ENCODE results near the gene SRSF3. TPM values are rescaled to one million over a fixed set of nuclear protein-coding genes. Genes with fewer than 3 reads are reported as not detected.

The SRSF3 gene
- total RNA-seq, 1 experiment from 2014 or later, result 398 TPM

DNA sequence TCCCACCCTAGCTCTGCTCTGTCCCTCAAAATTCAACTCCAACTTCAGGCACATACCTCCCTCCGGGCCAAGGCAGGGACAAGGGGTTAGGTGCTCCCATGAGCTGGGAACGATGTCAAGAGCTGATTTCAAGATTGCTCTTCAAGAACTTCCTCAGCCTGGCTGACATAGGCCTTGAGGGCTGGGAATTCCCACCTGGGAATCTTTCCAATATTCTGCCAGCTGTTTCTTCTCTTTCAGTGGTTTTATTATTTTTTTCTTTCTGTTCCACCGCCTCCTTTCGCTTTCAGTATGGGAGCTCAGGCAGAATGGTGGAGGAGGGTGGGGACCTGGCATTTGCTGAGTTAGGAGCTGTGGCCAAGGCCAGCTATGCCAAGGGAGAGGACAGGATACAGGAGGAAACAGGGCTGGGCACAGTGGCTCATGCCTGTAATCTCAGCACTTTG is 33.7 kb downstream of the SRSF3 start:
- H3K4me1 ChIP-seq (replicated peaks), result peaks cover 23% of the 10 kb centered on the region
- no peak overlapping the region for H3K27ac ChIP-seq
- peak in 1 of 2 experiments; percentile 67 for DNase-seq (ENCODE audit: low read depth in 1 of 2, low spot score in 2 of 2)
- no peaks in the 10 kb centered on the region for H3K9me3 ChIP-seq (replicated peaks)
- no peaks in the 10 kb centered on the region for H3K27me3 ChIP-seq (replicated peaks)
- no peaks in the 10 kb centered on the region for H3K36me3 ChIP-seq
- H3K4me3 ChIP-seq, result no peak overlapping the region

DNA sequence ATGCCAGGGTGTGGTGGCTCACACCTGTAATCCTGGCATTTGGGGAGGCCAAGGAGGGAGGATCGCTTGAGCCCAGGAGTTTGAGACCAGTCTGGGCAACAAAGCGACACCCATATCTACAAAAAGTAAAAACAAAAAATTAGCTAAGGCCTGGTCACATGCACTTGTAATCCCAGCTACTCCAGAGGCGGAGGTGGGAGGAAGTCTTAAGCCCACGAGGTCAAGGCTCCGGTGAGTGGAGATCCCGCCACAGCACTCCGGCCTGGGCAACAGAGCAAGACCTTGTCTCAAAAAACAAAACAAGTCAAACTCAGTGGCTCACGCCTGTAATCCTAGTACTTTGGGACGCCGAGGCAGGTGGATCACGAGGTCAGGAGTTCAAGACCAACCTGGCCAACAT is 35.6 kb downstream of the SRSF3 start:
- no peaks in the 10 kb centered on the region for H3K9me3 ChIP-seq (replicated peaks)
- H3K4me3 ChIP-seq, result no peak overlapping the region
- DNase-seq (ENCODE audit: low read depth in 1 of 2, low spot score in 2 of 2), result no peak
- no peak overlapping the region for H3K27ac ChIP-seq
- no peaks in the 10 kb centered on the region for H3K27me3 ChIP-seq (replicated peaks)
- H3K4me1 ChIP-seq (replicated peaks), result peaks cover 31% of the 10 kb centered on the region
- no peaks in the 10 kb centered on the region for H3K36me3 ChIP-seq

DNA sequence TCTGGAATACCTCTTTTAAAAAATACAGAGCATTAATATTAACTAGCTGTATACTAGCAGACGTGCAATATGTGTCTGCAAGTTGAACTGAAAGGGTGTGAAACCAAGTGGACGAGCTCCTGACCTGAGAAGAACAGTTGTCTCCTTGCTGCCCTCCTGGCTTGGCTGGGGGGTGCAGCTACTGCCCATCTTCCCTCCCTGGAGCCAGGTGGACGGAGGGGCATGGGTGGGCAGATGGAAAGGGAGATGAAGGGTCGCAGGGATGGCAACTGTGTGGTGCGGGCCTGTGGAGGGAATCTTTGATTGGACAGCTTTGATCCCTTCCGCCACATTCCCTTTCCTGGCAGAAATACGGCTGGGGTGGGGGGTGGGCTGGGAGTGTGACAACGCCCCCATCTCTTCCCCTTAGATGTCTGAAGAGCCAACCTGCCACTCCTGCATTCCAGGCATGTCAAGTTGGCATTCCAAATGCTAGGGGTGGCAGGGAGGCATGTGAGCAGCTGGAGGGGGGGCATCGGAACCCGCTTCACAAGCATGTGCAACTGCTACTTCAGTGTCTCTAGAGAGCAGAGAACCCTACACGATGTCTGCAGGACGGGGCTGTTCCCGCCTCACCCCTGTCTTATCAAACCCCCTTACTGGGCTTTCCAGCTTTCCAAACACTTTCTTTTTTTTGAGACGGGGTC is 37.3 kb downstream of the SRSF3 start:
- no peaks in the 10 kb centered on the region for H3K27me3 ChIP-seq (replicated peaks)
- no peak for DNase-seq (ENCODE audit: low read depth in 1 of 2, low spot score in 2 of 2)
- H3K9me3 ChIP-seq (replicated peaks), result no peaks in the 10 kb centered on the region
- H3K4me3 ChIP-seq, result no peak overlapping the region
- no peaks in the 10 kb centered on the region for H3K36me3 ChIP-seq
- H3K4me1 ChIP-seq (replicated peaks), result peaks cover 33% of the 10 kb centered on the region
- no peak overlapping the region for H3K27ac ChIP-seq

DNA sequence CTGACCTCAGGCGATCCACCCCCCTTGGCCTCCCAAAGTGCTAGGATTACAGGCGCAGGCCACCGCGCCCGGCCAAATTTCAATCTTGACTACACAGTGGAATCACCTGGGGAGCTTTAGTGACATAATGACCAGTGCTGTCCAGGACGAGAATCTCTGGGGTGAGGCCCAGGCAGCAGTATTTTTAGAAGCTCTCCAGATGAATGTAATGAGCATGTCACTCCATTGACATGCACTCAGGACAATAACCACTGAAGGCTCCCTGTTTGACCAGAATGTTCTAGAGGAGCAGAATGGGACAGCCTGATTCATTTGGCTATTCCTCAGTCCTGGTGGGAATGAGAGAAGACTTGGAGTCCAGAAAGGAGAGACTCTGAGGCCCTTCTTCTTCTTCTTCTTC is 39.2 kb downstream of the SRSF3 start:
- Histone ChIP-seq H3K4me1 (replicated peaks) (peaks cover 22% of the 10 kb centered on the region), H3K9me3 (replicated peaks) (no peaks in the 10 kb centered on the region), H3K27ac (no peak overlapping the region), H3K27me3 (replicated peaks) (no peaks in the 10 kb centered on the region), H3K4me3 (no peak overlapping the region), H3K36me3 (no peaks in the 10 kb centered on the region)
- DNase-seq (ENCODE audit: low read depth in 1 of 2, low spot score in 2 of 2), result no peak

DNA sequence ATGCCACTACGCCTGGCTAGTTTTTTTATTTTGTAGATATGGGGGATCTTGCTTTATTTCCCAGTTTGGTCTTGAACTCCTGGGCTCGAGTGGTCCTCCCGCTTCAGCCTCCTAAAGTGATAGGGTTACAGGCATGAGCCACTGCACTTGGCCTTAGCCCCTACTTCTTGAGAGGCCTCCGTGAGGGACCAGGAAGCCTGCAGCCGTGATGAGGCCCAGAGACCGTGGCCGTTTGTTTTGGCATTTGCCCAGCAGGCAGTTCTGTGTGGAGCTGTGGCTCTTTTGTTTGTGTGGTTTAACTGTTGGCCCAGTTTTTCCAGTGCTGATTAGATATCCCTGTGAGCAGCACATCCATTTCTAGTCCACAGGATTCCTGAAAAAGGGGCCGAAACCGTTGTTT is 39.8 kb downstream of the SRSF3 start:
- DNase-seq (ENCODE audit: low read depth in 1 of 2, low spot score in 2 of 2), result peak; percentile 84 to 86
- no peaks in the 10 kb centered on the region for H3K27me3 ChIP-seq (replicated peaks)
- no peak overlapping the region for H3K4me3 ChIP-seq
- H3K4me1 ChIP-seq (replicated peaks), result peaks cover 21% of the 10 kb centered on the region
- H3K27ac ChIP-seq, result peak overlapping the region; percentile 75
- H3K9me3 ChIP-seq (replicated peaks), result no peaks in the 10 kb centered on the region
- no peaks in the 10 kb centered on the region for H3K36me3 ChIP-seq

DNA sequence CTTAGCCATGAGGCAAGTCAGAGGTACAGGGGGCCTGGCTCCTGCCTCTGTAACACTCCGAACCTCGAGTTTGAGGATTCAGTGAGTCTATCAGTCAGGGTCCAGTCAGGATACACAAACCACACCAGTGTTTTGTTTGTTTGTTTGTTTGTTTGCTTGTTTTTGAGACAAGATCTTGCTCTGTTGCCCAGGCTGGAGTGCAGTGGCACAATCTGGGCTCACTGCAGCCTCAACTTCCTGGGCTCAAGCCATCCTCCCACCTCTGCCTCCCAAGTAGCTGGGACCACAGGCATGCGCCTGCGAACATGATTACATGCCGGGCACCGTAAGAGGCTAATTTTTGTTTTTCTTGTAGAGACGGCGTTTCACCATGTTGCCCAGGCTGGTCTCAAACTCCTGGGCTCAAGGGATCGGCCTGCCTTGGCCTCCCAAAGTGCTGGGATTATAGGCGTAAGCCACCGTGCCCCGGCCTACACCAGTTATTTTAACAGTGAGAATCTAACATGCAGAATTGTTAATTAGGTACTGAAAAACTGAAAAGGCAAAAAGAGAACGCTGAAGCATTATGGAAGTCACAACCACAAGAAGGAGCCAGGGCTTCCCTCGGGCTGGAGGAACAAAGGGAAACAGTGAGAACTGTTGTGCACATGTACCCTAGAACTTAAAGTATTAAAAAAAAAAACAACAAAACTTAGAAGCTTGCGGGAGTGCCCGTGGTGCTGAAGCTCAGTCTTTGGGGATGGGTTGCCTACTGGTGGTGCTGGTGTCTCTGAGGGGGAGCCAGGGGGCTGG is 40.4 kb downstream of the SRSF3 start:
- H3K4me1 ChIP-seq (replicated peaks), result peaks cover 21% of the 10 kb centered on the region
- no peak overlapping the region for H3K4me3 ChIP-seq
- H3K36me3 ChIP-seq, result no peaks in the 10 kb centered on the region
- DNase-seq (ENCODE audit: low read depth in 1 of 2, low spot score in 2 of 2), result no peak
- H3K9me3 ChIP-seq (replicated peaks), result no peaks in the 10 kb centered on the region
- H3K27ac ChIP-seq, result peak overlapping the region; percentile 75
- H3K27me3 ChIP-seq (replicated peaks), result no peaks in the 10 kb centered on the region

DNA sequence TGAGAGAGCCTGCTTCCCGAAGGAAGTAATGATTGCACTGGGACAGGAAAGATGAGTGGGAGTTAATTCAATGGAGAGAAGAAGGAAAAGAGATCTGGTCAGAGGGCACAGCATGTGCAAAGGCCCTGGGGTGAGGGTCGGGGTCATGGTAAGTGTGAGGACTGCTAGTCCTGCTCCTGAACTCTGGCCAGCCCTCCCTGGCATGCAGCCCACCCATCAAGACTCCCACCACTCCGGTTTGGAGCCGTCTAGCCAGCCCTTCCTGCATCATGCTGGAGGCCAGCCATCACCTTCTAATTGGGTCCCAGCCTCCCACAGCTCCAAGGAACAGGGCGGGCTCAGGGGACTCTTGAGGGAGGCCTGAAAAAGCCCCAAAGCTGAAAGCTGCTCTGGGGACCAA is 42.1 kb downstream of the SRSF3 start:
- Histone ChIP-seq H3K4me3 (no peak overlapping the region), H3K27ac (no peak overlapping the region), H3K4me1 (replicated peaks) (peaks cover 27% of the 10 kb centered on the region), H3K9me3 (replicated peaks) (no peaks in the 10 kb centered on the region), H3K27me3 (replicated peaks) (no peaks in the 10 kb centered on the region), H3K36me3 (no peaks in the 10 kb centered on the region)
- DNase-seq (ENCODE audit: low read depth in 1 of 2, low spot score in 2 of 2), result no peak

DNA sequence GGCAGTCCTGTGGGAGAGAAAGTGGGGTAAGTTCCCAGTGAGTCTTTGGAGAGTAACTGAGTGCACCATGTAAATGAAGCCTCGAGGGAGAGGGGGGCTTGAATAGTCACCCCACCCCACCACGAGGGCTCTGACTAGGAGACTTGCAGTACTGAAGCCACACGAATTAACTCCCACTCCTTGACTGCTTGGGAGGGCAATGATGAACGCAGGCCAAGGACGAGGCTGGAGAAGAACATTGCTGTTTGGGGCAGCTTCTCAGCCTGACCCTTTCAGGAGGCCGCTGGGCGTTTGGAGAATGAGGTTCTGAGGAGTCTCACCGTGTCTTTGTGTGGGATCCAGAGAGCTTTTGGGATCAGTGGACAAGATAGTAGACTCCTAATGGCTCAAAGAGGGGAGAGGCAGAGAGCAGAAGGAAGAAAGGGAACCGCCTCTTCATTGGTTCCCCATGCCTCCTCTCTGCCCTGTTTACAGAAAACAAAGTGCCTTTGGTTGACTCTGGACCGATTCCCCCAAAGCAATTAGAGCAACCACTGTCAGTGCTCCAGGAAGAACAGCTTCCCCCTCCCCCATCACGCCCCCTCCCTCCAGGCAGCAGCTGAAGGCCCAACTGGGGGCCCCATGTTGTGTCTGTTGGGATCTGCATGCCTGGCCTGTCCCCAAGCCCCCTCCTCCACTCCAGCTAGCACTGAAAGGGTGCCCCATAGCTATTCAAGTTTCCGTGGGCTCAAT is 42.7 kb downstream of the SRSF3 start:
- DNase-seq (ENCODE audit: low read depth in 1 of 2, low spot score in 2 of 2), result no peak
- H3K9me3 ChIP-seq (replicated peaks), result no peaks in the 10 kb centered on the region
- no peaks in the 10 kb centered on the region for H3K36me3 ChIP-seq
- peaks cover 32% of the 10 kb centered on the region for H3K4me1 ChIP-seq (replicated peaks)
- H3K27ac ChIP-seq, result no peak overlapping the region
- H3K27me3 ChIP-seq (replicated peaks), result no peaks in the 10 kb centered on the region
- H3K4me3 ChIP-seq, result no peak overlapping the region

DNA sequence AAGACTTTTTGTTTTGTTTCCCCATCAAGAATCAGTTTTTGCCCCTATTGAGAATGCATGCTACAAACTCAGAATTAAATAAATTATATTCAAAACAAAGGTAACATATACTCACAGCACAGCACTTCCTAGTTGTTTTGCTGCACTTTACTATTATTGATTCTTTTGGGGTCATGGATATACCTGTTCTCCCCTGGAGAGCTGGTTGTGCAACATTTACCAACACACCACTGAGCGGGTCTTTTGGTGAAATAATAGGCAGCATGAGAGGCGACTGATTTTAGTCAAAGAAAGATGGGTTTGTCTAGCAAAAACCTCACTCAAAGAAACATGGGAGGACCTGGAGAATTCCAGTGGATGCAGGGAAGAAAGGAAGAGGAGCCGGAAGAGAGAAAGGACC is 44.4 kb downstream of the SRSF3 start:
- H3K4me1 ChIP-seq (replicated peaks), result peaks cover 39% of the 10 kb centered on the region
- no peak for DNase-seq (ENCODE audit: low read depth in 1 of 2, low spot score in 2 of 2)
- no peaks in the 10 kb centered on the region for H3K27me3 ChIP-seq (replicated peaks)
- H3K27ac ChIP-seq, result no peak overlapping the region
- H3K36me3 ChIP-seq, result no peaks in the 10 kb centered on the region
- H3K4me3 ChIP-seq, result no peak overlapping the region
- no peaks in the 10 kb centered on the region for H3K9me3 ChIP-seq (replicated peaks)

DNA sequence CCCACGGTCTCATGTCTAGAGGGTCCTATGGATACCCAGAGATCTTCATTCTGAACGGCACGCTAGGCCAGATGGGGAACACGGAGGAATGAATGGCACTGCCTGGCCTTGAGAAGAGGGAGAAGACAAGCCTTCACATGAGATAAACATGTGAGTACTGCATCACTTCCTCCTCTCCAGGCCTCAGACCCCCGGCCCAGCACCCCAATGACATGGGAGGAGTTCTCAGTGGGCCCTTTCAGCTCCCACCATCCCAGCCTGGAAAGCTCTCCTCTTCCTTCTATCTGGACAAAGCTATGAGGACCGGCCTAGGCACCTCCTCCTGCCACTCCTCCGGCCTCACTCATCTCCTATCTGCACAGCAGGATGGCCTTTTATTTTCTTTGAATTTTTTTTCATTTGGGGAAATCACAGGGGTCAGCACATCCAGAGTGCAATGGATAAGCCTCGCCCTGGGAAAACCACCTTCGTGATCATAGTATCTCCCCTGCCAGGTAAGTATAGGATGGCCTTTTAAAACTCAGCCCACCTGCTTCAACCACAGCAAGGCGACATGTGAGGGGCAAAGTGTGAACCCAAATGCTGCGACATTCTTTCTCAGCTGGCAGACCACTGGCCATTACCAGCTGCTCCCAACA is 45.1 kb downstream of the SRSF3 start:
- Histone ChIP-seq H3K9me3 (replicated peaks) (no peaks in the 10 kb centered on the region), H3K4me3 (no peak overlapping the region), H3K36me3 (no peaks in the 10 kb centered on the region), H3K27ac (no peak overlapping the region), H3K27me3 (replicated peaks) (no peaks in the 10 kb centered on the region), H3K4me1 (replicated peaks) (peaks cover 35% of the 10 kb centered on the region)
- peak in 1 of 2 experiments; percentile 68 for DNase-seq (ENCODE audit: low read depth in 1 of 2, low spot score in 2 of 2)

DNA sequence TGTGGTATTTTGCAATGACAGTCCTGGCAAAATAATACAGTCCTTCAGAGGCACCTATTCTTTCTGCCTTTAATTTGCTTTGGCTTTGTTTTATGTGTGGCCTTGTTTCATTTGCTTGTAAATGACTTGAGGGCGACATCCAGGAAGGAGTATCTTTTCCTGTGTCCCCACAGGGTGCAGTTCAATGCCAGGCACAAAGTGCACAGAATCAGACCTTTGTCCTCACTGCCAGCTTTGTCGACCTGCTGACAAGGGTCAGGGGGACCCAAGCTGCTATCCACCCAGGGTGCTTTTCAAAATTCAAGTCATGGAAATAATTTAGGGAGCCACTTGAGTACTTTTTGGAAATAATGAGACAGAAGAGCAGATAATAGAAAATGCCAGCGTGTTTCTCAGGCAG is 47.4 kb downstream of the SRSF3 start:
- Histone ChIP-seq H3K4me3 (no peak overlapping the region), H3K4me1 (replicated peaks) (peaks cover 32% of the 10 kb centered on the region), H3K9me3 (replicated peaks) (no peaks in the 10 kb centered on the region), H3K27me3 (replicated peaks) (no peaks in the 10 kb centered on the region), H3K36me3 (no peaks in the 10 kb centered on the region), H3K27ac (no peak overlapping the region)
- DNase-seq (ENCODE audit: low read depth in 1 of 2, low spot score in 2 of 2), result no peak

DNA sequence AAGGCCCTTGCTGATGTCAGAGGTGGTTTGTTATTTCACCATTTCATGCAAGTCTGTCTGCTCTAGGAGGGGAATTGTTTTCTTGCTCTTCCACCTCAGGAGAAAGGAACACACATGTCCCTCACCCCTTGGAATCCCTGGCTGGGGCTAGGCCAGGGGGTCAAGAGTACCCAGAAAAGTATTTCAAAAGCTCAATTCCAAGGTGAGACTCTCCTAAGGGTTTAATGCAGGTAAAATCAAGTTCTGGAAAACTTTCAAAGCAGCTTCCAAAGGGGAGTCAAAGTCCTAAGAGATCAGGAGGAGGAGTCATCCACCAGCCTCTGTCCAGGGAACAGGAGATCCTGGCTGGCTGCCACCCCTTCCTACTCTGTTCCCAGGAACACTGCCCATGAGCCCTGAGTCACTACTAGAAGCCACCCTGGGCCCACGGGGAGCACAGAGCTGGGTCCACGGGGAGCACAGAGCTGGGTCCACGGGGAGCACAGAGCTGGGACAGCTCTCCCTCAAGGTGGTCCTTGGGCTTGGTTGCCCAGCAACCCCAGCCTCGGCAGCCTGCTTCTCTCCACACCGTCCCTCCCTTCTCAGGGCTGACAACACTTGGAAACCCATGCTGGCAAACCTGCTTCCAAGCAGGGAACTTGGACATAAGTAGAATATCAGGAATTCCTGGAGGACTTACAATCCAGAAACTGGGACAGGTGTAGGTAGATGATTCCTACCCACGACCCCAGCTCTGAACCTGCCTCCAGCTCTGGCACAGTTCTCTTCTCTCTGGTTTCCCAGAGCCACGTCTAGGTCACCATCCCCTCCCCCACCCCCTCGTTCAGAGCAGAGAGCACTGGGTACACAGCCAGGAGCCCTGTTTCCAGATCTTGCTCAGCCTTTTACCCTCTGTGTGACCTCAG is 49.0 kb downstream of the SRSF3 start:
- Histone ChIP-seq H3K27me3 (replicated peaks) (no peaks in the 10 kb centered on the region), H3K36me3 (no peaks in the 10 kb centered on the region), H3K4me3 (no peak overlapping the region), H3K27ac (no peak overlapping the region), H3K4me1 (replicated peaks) (peaks cover 32% of the 10 kb centered on the region), H3K9me3 (replicated peaks) (no peaks in the 10 kb centered on the region)
- DNase-seq (ENCODE audit: low read depth in 1 of 2, low spot score in 2 of 2), result peak; percentile 55 to 79

DNA sequence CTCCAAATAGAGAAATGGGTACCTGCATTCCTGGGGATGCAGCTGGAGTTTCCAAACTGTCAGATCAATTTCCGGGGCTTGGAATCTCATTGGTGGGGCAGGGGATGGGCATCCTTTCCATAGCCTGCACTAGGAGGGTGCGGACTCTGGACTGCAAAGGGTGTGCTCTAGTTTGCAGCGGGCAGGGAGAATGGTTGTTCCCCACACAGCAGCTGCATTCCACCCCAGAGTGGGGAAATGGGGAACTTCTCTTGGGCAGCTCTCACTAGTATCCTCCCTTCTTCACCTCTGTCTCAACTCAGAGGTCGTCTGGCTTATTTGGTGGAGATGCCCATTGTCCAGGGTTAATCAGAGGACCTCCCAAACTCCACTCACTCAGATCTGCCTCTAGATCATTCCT is 49.8 kb downstream of the SRSF3 start:
- Histone ChIP-seq H3K36me3 (no peaks in the 10 kb centered on the region), H3K9me3 (replicated peaks) (no peaks in the 10 kb centered on the region), H3K27me3 (replicated peaks) (no peaks in the 10 kb centered on the region), H3K4me1 (replicated peaks) (peaks cover 33% of the 10 kb centered on the region), H3K4me3 (no peak overlapping the region), H3K27ac (no peak overlapping the region)
- no peak for DNase-seq (ENCODE audit: low read depth in 1 of 2, low spot score in 2 of 2)
